Stimulated activated CD8-positive, alpha-beta memory T cell treated with anti-CD3 and anti-CD28 coated beads, Interleukin-7, amount 100 ng/mL, for 1 hour (primary cell): ENCODE data around the gene DPH6.
"Not testable (repeated sequence)": the region's sequence is repeated elsewhere in the genome, so short reads cannot be mapped to it uniquely, and the experiment has no call there.

ENCODE experiments used
- DNase-seq, 2 donors: peaks; one replicate each; pipeline ENCODE4 v3.0.0-alpha.2; 2020; ENCODE audit warnings: low read depth in 2 of 2

DPH6 gene

DNA sequence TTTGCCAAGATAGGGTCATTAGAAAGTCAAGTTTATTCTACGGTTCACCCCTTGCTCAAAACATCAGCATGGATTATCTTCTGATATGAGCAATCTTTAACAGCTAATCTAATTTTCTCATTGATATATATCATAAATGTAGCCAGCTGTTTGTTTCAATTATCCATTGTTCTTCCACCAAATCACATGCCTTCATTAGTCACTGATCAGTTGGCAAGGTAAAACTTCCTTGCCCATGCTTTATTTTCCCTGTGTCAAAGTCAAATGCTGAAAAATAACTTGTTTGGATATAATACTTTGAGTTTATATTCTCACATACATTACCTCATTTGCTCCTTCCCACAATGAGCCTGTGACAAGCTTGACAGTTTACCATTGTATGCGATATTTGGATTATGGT lies 60.6 kb downstream of the DPH6 start:
- DNase-seq: no peak

DNA sequence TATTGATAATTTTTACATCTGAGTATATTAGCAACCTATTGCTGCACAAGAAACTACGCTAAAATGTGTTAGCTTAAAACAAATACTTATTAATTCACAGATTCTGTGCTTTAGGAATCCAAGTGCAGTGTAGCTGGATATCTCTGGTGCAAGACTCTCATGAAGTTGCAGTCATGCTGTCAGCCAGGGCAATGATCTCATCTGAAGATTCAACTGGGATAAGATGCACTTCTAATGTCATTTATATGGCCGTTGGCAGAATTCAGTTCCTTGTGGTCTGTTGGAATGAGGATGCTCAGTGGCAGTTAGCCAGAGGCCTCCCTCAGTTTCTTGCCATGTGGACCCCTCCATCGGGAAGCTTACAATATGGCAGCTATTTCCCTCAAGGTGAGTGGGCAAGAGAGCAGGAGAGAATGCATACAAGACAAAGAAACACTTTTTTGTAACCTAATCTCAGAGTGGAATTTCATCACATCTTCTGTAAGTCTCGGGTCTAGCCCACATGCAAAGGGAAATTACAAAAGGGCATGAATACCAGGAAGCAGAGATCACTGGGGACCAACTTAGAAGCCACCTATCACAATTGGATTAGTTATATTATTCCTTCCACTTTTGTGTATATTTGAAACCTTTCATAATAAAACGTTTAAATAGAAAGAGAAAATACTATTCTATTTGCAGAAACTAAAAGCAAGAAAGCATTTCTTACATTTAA lies 61.6 kb downstream of the DPH6 start:
- DNase-seq: no peak

DNA sequence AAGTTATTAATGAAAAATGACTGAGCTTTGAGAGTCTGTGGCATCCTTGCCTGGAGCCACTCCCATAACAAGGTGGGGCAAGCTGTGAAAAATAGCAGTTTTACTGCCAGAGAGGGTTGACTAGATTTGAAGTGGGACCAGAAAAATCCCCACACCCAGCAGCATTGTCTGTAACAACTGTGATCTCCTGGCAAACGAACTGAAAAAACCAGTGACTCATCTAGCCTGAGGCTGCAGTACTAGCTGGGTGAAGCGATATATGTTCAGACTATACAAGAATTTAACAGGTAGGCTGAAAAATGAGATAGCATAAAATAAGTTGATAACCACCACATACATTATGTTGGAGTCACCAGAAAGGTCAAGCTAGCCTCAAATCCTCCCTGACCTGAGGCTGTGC lies 64.0 kb downstream of the DPH6 start:
- DNase-seq: no peak

DNA sequence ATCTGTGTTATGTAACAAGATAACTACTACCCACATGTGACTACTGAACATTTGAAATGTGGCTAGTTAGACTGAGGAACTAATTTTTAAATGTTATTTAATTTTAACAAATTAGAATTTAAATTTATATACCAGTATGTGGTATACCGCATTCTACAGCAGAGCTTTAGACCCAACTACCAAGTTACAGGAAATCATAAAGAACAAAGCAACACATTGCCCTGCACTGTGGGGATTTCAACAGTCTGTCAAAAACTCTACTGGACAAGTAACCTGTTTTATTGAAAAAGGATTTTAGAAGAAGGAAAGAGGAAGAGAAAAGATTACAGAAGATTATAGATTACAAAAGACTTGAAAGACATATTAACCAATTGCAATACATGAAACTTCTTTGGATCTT lies 64.9 kb downstream of the DPH6 start:
- DNase-seq: no peak

DNA sequence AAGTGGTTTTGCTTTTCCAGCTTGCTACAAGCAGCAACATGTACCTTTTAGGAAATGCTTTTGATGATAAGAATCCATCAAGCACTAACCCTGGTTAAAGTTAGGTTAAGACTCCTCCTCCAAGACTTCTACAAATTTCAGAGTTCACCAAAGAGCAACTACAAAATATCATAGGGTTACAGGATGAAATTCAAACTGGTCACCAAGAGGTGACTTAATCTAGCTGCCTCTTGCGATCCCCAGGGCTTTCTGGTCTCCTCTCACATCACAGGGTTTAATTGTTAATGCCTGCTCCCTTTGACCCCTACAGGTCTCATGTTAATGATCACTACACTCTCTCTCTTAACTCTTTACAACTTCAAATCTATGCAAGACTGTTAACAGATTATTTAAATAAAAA lies 66.5 kb downstream of the DPH6 start:
- DNase-seq: no peak

DNA sequence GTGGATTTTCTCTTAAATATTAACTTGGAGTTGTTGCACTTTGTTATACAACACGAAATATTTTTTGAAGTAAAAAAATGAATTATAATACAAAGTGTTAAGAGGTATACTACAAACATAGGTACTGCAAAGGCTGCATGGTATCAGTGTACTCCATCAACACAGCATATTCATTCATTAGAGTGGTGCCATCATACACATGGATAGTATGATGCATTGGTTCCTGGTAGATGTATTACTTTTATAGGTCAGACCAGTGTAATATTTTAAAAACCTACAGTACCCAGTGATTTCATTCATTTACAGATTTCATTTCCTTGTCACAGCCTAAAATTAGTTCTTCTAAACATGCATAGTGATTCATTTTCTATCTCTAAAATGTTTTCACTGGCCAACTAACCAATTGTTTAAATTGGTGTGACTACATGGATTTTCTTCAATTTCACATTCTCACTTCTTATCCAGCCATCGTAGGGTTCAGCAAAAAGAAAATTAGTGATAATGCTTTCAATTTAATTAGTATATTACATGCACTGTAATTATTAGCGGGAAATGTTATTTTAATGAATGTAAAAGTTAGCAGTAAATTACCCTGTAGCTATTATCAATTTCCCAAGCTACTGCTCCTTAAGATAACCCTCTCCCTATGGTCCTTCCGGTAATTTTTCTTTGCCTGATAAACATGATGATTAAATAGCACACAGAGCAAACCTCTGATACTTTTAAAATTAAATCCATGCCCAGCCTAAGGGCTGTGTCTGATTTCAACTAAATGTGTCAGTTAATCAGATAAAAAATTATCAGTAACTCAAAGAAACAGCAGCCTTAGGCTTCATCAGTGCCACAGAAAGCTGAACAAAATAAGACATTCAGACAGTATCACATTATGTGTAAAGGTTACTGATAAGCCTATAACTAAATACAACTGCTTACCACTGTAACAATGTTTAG lies 68.4 kb downstream of the DPH6 start:
- DNase-seq: no peak

DNA sequence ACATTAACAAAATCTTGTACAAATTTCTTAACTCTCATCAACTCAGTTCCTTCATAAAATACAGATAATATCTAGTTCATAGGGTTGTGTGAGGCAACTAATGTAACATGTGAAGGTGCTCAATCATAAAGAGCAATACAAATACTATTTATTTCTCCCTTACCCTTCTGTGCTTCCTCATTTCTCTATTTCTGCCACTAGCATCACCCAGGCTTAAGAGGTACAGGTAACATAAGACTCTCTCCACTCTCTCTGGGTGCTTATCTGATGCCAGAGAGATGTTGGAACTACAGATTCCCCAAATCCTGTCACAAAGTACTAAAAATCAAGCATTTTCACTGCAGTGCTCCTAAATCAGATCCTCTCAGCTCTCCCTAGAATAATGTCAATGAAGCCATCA lies 74.9 kb downstream of the DPH6 start:
- no peak for DNase-seq

DNA sequence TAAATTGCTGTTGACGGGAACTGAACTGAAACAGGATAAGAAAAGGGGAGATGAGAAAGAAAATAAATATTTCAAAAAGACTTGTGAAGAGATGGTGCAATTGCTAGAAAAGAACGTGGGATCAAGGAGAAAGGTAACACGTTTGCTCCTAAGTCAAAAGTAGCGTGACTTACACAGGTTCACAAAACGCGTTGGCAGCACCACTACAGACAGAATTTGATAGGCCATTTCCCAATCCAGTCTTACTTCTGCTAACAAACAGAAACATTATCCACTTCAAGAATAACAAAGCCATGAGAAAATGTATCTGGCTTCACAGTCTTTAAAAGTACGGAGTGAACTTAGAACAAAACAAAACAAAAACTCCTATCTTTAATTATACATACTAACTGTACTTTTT lies 75.5 kb downstream of the DPH6 start:
- DNase-seq: no peak

DNA sequence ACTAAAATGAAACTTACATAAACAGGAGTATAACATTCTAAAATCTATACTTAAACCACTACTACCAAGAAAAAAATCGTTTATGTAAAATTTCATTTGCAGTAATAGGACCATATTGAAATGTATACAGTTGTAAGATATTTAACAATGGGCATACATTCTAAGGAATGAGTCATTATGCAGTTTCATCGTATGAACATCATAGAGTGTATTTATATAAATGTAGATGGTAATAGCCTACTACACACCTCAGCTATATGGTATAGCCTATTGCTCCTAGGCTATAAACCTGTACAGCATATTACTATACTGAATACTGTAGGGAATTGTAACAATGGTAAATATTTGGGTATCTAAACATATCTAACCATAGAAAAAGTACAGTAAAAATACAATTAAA lies 79.5 kb downstream of the DPH6 start:
- DNase-seq: no peak

DNA sequence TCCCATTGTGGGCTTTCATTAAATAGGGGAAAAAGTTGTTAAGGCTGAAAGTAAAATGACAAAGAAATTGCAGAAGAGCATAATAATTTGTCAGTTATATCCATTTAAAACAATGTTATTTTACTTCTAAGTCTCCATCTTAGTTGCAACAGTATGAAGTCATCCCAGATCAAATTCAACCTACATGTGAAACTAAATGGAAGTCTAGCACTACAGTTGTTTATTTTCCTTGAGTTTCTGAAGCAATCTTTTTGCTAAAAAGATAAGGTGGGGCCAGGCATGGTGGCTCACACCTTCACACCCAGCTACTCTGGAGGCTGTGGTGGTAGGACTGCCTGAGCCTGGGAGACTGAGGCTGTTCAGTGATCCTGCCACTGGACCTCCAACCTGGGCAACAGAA lies 80.2 kb downstream of the DPH6 start:
- DNase-seq: no peak

DNA sequence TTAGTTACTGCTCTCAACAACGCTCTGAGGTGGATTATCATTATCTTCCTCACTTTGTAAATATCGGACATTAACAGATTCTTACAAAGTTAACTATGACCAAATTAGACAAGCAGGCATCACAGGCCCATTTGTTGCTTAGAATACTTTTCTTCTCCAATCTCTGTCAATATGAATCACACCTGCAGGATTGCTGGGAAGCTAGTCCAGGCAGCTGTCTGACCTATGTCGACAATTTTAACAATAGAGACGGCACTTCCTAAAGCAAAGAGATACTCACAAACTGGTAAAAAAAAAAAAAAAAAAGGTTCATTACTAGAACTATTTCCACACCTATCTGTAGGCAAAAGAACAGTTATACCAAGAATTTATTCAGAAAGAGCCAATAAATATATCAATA lies 85.3 kb downstream of the DPH6 start:
- no peak for DNase-seq

DNA sequence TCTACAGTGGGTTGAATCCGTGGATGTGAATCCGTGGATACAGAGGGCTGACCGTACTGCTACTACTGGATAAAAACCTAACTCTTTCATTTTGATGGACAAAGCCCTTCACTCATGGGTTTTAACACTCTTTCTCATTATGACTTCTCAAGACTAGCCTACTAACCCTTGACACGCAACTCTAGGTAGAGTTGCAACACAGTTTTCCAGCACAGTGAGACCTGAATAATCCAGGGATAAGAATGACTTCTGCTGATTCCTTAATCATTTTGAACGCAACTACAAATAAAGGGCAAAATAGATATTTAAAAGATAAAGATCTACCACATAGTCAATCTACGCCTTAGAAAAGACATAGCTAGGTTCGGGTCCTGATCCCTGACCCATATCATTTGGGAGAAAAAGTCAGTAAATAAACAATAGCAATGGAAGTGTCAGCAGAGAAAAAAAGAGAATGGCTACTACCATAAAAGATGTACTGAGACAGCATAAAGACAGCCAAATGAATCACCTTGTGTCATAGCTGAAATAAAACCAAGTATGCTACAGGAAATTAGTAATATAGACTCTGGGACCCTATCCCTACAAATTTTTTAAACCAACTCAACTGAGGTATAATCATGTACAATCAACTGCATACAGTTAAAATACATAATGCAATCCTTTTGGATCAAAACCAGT lies 87.6 kb downstream of the DPH6 start:
- no peak for DNase-seq

DNA sequence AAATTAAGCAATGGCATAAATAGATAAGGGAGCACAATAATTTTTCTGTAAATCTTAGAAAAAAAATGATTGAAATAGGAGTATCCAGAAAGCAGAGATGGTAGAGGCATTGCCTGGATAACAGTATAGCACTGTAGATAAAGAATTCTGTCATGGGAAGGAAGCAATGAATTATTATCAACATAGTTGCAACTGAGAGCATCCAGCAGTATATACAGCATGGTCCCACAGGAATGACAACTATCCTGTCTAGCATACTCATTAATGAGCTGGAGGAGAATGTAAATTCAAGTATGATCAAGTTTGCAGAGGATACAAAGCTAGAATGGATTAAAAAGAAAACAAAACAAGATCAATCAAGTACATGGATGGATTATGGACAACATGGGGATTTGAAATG lies 90.8 kb downstream of the DPH6 start:
- no peak for DNase-seq

DNA sequence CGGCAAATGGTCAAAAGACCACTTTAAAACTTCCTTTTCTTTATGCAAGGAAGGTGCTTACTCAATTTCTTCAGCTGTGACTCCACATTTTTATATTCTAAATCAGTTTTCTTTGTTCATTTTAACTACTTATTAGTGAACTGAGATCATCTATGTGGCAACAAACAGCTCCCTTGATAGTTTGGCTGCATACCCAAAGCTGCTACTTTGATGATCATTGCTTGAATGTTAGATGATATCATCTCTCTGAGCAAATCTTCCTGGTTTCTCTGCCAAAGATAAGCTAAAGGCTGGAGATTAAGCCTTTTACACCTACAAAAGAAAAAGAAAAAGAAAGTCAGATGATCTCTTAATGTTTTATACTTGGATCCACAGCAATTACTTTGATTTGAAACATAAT lies 95.5 kb downstream of the DPH6 start:
- no peak for DNase-seq

DNA sequence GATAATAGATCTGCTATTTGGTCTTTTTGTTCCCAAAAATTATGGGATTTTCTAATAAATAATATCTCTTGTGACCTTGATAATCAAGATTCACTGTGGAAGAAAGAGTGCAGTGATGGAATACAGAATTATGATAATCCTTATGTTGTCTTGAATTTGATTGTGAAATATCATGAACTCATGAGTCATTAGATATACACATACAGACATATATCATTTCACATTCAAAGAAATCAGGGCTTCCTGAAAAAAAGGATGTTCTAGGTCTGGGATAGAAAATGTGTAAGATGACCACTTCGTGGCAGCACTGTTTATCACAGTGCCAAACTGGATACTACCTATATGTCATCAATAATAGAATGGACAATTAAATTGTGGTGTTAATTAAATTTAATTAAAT lies 97.7 kb downstream of the DPH6 start:
- DNase-seq: no peak

DNA sequence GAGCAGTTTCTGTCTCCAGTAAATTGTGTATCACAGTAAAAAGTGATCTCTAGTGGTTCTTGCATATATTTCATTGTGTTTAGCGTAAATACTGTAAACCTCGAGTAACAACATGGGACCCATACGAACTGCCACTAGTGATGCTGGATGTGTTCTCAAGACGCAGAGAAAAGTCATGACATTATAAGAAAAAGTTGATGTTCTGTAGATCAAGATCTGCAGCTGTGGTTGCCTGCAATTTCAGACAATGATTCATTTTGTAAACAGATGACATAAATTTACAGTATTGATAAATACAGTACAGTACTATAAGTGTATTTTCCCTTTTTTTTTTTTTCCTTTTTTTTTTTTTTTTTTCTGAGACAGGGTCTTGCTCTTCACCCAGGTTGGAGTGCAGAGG lies 100.1 kb downstream of the DPH6 start:
- DNase-seq: no peak

DNA sequence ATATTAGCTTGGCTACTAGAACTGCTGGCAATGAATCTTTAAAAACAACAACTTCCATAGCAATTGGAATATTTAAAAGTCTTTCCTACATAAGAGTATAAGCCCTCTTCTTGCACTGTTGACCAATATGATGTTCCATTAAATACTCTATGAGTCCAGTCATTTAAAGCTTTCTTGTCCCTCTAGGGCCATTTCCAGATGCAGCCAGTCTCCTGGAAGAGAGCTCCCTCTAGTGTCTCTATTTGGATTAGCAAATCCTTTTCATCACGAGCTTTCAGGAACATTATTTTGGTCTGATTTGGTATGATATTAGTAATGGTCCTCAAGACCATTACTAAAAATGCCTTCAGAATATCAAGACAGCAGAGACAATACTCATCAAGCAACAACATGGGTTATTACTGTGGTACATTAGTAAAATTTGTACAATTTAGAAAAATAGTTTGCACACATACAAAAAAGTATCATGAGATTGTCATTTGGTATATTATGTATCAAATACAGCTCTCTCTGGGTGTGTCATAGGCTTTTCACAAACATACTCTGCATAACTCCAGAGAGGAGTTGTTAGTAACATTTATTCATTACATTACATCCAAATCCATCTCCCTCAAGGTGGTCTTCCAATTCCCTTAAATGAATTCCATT lies 101.3 kb downstream of the DPH6 start:
- no peak for DNase-seq

DNA sequence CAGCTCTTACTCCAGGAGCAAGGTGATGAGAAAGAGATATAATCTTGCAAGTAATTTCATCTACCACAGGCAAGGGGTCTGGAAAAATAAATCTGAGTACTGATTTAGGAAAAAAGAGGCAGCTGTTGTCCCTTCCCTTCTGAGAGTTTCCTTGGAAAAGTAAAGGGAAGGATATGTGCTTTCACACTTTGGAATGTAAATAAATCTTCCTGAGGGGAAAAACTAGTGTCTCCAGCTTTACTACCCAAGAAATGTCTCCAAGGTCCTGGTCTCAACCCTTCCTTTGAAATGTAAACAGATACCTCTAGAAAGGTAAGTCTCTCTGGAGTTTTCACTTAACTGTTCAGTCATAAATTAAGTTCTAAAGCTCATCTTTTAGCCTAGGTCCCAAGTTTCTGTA lies 102.6 kb downstream of the DPH6 start:
- no peak for DNase-seq

DNA sequence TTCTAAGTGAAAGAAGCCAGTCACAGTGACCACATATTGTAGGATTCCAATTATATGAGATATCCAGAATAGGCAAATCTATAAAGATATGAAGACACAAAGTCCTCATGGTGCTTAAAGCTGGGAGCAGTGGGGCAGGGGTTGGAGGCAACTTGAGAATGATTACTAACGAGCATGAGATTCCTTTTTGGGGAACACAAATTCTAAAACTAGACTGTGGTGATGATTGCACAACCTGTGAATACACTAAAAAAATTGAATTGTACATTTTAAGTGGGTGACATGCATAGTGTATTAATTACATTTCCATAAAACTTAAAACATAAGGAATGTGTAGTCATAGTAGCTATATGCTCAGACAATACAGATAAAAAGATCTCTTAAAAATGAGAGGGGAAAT lies 103.2 kb downstream of the DPH6 start:
- DNase-seq: no peak

DNA sequence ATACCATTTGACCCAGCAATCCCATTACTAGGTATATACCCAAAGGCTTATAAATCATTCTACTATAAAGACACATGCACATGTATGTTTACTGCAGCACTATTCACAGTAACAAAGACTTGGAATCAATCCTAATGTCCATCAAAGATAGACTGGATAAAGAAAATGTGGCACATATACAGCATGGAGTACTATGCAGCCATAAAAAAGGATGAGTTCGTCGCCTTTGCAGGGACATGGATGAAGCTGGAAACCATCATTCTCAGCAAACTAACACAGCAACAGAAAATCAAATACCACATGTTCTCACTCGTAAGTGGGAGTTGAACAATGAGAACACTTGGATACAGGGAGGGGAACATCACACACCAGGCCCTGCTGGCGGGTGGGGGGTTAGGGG lies 104.7 kb downstream of the DPH6 start:
- DNase-seq: not testable (repeated sequence)

DNA sequence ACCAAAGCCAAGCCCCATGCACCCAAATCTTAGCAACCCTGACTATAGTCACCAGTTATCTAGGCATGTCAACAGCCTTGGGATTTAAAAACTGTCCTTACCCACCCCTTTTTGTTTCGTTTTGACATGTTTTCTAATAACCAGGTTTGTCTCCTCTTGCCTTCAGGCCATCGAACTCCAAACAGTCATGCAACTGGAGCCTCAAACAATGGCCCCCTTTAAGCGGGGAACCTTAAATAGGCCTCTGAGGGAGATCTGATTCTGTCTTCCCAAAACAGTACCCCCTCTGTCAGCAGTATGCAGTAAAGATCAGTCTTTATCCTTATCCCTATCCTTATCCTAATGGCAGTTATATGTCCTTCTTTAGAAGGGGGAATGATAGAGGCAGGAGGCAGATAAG lies 105.7 kb downstream of the DPH6 start:
- DNase-seq: no peak

DNA sequence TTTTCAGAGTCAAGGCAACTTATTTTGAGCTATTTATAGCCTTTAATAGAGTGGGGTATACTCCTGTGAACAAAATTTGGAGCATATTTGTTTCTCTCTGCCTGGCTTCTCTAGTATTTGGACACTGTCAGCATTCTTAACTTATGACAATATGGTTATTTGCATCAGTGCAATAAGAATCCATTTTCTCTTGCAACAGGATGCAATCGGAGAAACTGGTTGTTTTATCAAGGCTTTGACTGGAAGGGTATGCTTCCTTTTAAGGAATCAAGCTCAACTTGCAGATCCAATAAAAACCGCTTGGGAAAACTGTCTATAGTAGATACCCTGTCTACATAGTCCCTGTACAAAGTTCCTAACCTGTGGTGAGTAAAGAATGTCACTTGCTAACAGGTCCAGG lies 106.7 kb downstream of the DPH6 start:
- no peak for DNase-seq
